Fibroblast of upper back skin (primary cell): Measurements from ENCODE around the gene UGT1A3.
A peak's percentile ranks its signal among the peaks of the same experiment; 100 is the strongest.
"Not testable (repeated sequence)": the region's sequence is repeated elsewhere in the genome, so short reads cannot be mapped to it uniquely, and the experiment has no call there.

Source experiments
- DNase-seq: peaks from one replicate; pipeline ENCODE4 v3.0.0-alpha.2; 2013

Gene UGT1A3

DNA sequence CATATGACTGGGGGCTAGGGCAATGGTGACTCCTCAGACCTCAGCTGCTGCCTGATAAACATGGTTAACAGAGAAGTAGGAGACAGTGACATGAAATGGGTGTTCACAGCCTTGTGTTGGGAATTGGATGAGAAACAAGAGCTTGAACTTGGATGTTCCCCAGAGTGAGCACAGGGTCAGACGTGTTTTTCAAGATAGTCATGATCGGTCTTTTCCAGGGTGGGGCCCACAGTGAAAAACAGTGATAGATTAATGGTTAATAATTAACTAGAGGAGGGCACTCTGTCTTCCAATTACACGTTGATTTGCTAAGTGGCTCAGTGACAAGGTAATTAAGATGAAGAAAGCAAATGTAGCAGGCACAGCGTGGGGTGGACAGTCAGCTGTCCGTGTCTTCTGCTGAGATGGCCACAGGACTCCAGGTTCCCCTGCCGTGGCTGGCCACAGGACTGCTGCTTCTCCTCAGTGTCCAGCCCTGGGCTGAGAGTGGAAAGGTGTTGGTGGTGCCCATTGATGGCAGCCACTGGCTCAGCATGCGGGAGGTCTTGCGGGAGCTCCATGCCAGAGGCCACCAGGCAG lies at the start of gene UGT1A3:
Gene UGT1A3 (plus strand): TSS at position 320 of the 579 bp plus-strand sequence. CDS start 85 bp downstream, at position 405.
- DNase-seq, result no peak

GRCh38 chr2:233679196-233679595 lies 49.6 kb upstream of the UGT1A3 start:
- DNase-seq, result no peak

DNA sequence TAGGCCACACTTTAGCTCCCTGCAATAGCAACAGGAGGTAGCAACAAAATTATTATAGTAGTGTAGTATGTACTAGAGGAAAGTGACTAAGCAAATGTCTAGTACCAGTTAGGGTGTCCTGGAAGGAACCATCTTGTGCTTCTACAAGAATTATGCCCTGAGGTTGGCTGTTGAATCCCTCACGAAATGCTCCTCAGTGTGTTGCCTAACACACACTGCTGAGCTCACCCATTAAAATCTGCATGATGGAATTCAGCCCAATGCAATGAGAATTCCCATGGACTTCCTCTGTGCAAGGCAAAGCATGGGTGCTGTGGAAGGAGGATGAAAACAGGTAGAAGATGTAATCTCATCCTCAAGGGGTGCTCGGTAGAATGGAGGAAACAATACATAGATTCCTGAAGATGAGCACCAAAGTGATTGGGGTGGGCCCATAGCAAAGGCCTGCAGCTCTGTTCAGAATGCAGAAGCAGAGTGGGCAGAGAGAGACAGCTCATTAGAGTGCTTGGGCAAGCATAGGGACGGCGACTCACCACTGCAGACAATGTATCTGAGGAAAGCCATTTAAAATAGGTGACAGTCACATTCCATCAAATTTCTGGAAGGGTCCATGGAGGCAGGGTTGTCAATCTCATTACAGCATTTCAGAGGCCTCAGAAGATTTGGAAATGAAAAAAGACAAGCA lies 48.3 kb upstream of the UGT1A3 start:
- DNase-seq, result no peak

- no peak for DNase-seq
These were observed 47.2 kb upstream of the UGT1A3 start, which contains the start of gene UGT1A7 for GRCh38 chr2:233681521-233682099. Gene UGT1A7, plus strand, starts transcription at chr2:233681901. Its CDS starts 37 bp downstream, at chr2:233681938.

DNA sequence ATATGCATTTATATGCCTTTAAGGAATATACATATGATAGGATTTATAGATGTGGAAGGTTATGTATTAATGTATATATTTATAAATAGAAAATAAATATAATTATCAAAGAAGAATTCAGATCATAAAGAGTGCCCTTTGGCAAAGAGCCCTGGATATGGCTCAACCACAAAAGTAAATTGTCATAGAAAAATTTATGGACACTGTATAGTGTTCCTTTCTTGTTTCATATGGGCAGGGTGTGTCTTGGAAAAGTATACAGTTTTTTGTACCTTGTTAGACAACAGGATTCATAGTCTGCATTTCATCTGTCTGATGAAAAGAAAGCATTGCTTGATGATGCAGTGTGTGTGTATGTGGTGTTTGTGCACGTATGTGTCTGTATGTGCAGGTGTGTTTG lies 44.2 kb upstream of the UGT1A3 start:
- DNase-seq, result no peak

GRCh38 chr2:233686928-233687327 lies 41.9 kb upstream of the UGT1A3 start:
- DNase-seq, result no peak

DNA sequence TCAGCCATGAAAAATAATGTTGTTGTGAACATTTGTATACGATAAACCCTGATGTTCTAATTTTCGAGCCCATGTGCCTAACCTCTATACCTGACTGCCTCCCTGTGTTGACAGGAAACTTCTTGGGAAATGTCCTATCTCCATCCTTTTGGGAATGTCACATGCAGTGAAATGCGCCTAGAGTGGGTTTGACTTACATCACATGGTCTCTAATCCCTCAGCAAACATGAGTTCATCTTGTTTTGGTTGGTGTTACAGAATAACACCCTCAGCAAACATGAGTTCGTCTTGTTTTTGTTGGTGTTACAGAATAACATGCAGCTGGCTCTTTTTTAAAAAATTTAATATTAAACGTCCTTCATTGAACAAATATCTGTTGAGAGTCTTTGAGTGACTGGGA lies 40.5 kb upstream of the UGT1A3 start:
- no peak for DNase-seq

GRCh38 chr2:233689031-233689430 lies 39.8 kb upstream of the UGT1A3 start:
- no peak for DNase-seq

GRCh38 chr2:233689501-233689900 lies 39.3 kb upstream of the UGT1A3 start:
- no peak for DNase-seq

DNA sequence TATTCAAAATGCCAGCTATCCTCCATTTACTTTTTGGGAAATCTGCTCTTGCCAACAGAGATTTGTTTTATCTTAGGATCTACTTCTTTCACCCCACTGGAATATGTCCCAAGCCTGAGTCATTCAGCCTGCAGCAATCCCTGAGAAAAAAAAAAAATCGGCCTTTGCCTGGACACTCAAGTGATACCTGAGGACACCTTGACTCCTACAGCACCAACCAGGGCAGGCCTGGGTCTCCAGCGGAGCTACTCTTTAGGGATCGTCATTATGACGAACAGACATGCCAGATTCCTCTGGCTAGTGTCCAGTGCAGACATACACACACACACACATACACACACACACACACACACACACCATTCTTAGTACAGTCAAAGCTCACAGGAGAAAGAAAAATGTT lies 38.4 kb upstream of the UGT1A3 start:
- DNase-seq, result no peak

DNA sequence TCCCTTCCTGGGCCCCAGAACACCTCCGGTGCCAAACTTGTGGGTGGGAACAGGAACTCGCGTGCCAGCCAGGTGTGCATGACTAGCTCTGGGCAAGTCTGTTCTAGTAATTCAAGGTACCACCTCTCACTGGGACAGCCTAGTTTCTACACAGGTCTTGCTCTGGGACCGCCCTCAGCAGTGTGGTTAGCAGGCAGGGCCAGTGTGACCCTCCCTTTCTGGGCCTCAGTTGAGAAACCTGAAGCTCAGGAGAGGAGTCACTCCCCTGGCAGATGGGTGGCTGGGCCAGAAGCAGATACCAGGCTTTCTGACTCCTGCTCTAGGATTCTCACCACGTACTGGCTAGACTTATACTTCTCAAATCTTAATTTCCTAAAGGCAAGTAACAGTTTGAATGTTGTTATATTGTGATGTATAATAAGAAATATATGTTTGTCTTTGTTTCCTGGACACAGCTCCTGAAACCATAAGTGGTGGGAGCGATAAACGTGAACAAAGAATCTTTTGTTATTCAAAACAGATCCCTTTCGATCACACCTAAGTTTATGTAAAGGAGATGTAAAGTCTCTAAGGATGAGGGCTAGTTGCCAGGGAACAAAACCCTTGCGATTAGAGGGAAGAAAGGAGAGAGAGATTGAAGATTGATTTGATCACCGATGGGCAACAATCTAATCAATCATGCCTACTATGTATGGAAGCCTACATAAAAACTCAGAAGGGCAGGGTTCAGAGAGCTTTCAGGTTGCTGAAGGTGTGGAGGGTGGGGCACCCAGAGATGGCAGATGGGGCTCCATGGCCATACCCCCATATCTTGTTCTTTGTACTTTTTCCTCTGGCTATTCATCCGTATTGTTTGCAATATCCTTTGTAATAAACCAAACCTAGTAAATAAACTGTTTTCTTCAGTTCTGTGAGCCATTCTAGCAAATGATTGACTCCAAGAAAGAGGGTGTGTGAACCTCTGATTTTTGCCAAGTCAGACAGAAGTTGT lies 37.1 kb upstream of the UGT1A3 start:
- DNase-seq, result no peak

DNA sequence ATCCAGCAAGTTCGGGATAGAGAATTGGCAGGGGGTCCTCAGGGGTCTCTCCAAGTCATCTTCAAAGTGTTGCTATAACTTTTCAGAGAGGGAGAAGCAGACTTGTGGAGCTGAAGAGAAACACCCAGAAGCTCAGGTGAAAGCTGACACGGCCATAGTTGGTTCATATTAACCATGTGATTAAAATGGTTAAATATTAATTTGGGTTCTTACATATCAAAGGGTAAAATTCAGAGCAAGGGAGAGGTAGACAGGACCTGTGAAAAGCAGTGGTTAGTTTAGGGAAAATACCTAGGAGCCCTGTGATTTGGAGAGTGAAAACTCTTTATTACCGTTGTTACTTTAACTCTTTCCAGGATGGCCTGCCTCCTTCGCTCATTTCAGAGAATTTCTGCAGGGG lies 36.2 kb upstream of the UGT1A3 start, which contains the start of gene UGT1A6:
Gene UGT1A6 (plus strand): TSS at position 243 of the 400 bp plus-strand sequence. CDS start 115 bp downstream, at position 358.
- no peak for DNase-seq

GRCh38 chr2:233693963-233694362 lies 34.9 kb upstream of the UGT1A3 start:
- DNase-seq, result no peak

DNA sequence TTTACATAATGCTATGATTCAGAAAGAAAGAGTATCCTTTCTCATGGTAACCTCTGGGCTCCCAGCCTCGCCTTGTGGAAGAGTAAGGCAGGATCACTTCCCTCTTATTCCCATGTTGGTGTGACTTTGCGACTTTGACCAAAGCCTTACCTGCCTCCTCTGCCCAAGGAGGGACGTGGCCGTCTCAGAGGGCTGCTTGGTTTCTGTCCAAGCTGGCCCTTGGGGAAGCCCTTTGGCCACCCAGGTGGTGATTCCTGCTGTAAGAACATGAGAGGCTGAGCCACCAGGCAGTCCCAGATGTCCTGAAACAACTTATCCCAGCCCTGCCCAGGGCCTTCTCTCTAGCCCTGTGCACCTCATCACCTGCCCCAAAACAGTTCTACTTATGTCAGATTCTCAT lies 30.1 kb upstream of the UGT1A3 start:
- DNase-seq, result no peak

DNA sequence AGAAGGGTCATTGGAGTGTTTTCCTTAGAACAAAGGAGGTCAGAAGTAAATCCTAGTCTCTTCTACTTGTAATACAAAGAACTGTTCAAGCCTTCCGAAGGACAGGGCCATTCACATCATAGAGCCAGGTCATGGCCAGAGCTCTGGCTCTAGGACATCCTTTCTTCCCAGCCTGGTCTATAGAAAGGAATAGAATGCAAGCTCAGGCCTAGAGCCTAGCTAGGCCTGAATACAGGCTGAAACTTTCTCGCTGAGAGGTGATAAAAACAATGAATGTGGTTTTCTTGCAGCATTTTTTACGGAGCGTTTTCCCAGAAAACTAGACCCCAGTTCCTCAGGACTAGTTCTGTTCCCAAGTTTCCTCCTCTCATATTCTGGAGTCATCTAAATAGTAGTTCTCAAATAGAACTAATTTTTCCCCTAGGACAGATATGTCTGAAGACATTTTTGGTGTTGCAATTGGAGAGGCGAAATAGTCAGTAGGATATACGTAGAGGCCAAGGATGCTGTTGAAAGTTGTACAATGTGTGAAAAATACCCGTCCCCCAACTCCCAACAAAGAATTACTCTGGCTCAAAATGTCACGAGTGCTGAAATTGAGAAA lies 29.3 kb upstream of the UGT1A3 start:
- no peak for DNase-seq

- peak; percentile 24 for DNase-seq
These were observed 28.7 kb upstream of the UGT1A3 start for GRCh38 chr2:233700028-233700635.

DNA sequence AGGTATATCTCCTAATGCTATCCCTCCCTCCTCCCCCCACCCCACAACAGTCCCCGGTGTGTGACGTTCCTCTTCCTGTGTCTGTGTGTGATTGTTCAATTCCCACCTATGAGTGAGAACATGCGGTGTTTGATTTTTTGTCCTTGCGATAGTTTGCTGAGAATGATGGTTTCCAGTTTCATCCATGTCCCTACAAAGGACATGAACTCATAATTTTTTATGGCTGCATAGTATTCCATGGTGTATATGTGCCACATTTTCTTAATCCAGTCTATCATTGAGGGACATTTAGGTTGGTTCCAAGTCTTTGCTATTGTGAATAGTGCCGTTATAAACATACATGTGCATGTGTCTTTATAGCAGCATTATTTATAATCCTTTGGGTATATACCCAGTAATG lies 28.0 kb upstream of the UGT1A3 start:
- DNase-seq, result not testable (repeated sequence)

GRCh38 chr2:233702238-233702637 lies 26.6 kb upstream of the UGT1A3 start:
- DNase-seq, result no peak

DNA sequence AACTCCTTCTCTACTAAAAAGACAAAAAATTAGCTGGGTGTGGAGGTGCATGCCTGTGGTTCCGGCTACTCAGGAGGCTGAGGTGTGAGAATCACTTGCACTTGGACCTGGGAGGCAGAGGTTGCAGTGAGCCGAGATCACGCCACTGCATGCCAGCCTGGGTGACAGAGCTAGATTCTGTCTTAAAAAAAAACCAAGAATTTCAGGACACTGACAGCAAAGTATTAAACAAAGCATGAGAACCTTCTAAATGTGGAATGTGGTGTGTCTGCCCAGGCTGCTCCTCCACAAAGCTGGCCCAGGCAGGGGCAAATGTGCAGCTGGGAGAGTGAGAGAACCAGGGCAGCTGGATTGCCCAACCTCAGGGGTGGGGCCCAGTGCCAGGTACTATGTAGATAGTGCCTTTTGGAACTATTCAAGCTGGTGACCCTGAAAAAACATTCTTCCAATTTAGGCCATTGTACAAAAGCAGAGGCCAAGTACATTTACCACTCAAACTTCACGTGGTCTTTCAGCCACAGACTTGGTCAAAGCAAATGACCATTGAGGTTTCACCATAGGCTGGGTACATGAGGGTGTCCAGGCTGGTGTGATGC lies 22.8 kb upstream of the UGT1A3 start:
- DNase-seq, result no peak

GRCh38 chr2:233706720-233707119 lies 22.1 kb upstream of the UGT1A3 start:
- DNase-seq, result peak; percentile 12

- no peak for DNase-seq
These were observed 20.8 kb upstream of the UGT1A3 start for GRCh38 chr2:233707940-233708644.
